HG02588 (cell line): ENCODE results near the gene PLAAT3.
"Not testable (repeated sequence)": the region's sequence is repeated elsewhere in the genome, so short reads cannot be mapped to it uniquely, and the experiment has no call there.

Experiments used
- ATAC-seq: cut with Tn5 transposase; IDR thresholded peaks from one replicate; pipeline ENCODE4 v1.9.1; 2021; ENCODE audit warnings: mild to moderate bottlenecking, moderate library complexity; ENCODE audit not compliant: unreplicated experiment

PLAAT3 gene

GRCh38 chr11:63572026-63572688 lies 42.1 kb downstream of the PLAAT3 start:
- ATAC-seq, result no peak

GRCh38 chr11:63569570-63569969 lies 44.7 kb downstream of the PLAAT3 start:
- ATAC-seq, result no peak

- peak; percentile 78 for ATAC-seq
Observed at GRCh38 chr11:63567044-63567840, 47.0 kb downstream of the PLAAT3 start.

- ATAC-seq, result no peak
Observed at GRCh38 chr11:63564784-63565350, 49.4 kb downstream of the PLAAT3 start.

- ATAC-seq, result peak; percentile 71
Observed at GRCh38 chr11:63564056-63564774, 50.0 kb downstream of the PLAAT3 start.

GRCh38 chr11:63563201-63564055 lies 50.8 kb downstream of the PLAAT3 start, which contains the start of gene PLAAT2:
Gene PLAAT2, minus strand, starts transcription at chr11:63563379. Its CDS starts 55 bp downstream, at chr11:63563324.
- no peak for ATAC-seq

GRCh38 chr11:63560506-63561180 lies 53.6 kb downstream of the PLAAT3 start:
- ATAC-seq, result no peak

GRCh38 chr11:63558459-63559157 lies 55.6 kb downstream of the PLAAT3 start:
- no peak for ATAC-seq

- no peak for ATAC-seq
Observed at GRCh38 chr11:63557570-63557969, 56.7 kb downstream of the PLAAT3 start.

- no peak for ATAC-seq
Observed at GRCh38 chr11:63556404-63557013, 57.7 kb downstream of the PLAAT3 start.

- no peak for ATAC-seq
Observed at GRCh38 chr11:63554877-63555223, 59.4 kb downstream of the PLAAT3 start.

- peak; percentile 55 for ATAC-seq
Observed at GRCh38 chr11:63553759-63554158, 60.5 kb downstream of the PLAAT3 start.

- ATAC-seq, result no peak
Observed at GRCh38 chr11:63552921-63553320, 61.3 kb downstream of the PLAAT3 start.

GRCh38 chr11:63551889-63552266 lies 62.4 kb downstream of the PLAAT3 start:
- ATAC-seq, result no peak

GRCh38 chr11:63551091-63551888 lies 62.9 kb downstream of the PLAAT3 start:
- ATAC-seq, result no peak

- ATAC-seq, result not testable (repeated sequence)
Observed at GRCh38 chr11:63550156-63550700, 64.0 kb downstream of the PLAAT3 start.

- ATAC-seq, result no peak
Observed at GRCh38 chr11:63549411-63549810, 64.8 kb downstream of the PLAAT3 start.

GRCh38 chr11:63548178-63548577 lies 66.1 kb downstream of the PLAAT3 start:
- no peak for ATAC-seq
